ENCODE measurements around the gene PHF8.

Gene PHF8

DNA sequence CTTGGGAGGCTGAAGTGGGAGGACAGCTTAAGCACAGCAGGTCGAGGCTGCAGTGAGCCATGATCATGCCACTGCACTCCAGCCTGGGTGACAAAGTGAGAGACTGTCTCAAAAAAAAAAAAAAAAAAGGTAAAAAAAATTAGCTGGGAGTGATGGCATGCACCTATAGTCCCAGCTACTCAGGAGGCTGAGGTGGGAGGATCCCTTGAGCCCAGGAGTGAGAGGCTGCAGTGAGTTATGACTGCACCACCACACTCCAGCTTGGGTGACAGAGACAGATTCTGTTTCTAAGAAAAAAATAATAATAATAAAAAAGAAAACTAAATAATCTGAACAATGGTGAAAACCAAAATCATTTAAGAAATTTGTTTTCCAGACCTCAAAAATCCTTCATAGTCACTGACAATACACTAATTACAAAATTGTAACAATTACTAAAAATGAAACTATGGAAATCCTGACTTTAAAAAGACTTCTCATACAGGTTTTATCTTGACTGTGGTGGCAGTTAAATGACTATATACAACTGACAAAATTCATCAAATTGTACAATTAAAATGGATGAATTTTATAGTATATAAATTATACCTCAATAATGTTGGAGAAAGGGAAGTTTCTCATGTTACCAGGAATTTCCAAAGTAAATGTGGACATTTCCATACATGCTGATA is 31.3 kb downstream of the PHF8 start:
- no peak for DNase-seq

DNA sequence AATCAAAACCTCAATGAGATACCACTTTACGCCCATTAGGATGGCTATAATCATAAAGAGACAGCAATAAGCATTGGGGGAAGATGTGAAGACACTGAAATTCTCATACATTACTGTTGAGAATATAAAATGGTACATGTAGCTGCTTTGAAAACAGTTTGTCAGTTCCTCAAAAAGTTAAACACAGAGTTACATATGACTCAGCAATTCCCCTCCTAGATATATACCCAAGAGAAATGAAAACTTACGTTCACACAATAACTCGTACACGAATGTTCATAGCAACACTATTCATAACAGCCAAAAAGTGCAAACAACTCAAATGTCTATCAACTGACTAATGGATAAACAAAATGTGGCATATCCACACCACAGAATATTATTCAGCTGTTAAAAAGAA is 36.6 kb downstream of the PHF8 start:
- no peak for DNase-seq

DNA sequence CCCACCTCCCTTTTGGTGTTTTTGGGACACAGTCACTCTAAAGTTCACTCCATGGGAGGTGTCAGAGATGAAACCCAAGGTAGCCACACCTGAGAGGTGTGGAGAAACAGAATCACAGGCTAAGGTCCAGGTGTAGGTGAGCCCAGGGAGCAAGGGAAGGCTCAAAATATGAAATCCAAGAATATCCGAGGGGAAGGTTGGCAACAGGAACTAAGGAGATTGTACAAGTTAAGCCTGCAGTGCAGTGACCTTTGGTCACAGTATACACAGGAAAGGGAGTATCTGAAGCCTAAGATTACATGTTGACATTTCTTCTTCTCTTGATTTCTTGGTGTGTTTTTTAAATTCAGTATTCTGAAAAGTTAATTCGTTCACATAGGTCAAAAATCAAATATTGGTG is 46.5 kb downstream of the PHF8 start:
- no peak for DNase-seq

DNA sequence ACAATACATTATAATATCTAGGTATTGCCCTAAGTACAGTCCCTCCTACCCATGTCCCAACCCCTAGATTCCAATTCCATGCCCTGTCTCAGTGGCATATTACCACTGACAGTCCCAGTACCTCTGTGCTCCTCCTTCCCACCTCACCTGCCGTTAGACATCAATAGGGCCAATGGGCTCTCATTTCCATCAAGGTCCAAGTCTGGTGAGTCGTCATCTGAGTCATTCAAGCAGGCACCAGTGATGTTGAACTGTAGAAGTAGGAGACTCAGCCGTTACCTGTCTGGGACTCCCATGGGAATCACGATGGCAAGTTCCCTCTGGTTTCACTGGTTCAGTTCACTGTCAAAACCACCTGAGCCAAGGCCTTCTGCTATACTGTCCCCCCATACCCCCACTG is 51.7 kb downstream of the PHF8 start:
- DNase-seq = no peak

DNA sequence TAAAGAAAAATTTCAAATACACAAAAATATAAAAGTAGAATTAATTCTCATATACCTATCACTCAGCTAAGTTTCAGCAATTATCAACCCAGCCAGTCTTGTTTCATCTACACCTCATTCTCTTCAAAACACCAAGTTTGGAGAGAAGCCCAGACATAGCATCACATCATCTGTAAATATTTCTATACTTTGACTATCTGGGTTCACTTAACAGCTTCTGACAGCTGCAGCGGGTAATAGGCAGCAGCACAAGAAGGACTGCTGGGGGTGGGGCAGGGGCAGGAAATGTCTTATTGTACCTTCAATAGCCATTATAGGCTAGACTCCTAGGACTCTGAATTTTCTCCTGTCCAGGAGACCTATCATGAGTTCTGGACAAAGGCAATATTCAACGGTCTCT is 54.1 kb downstream of the PHF8 start:
- no peak for DNase-seq

DNA sequence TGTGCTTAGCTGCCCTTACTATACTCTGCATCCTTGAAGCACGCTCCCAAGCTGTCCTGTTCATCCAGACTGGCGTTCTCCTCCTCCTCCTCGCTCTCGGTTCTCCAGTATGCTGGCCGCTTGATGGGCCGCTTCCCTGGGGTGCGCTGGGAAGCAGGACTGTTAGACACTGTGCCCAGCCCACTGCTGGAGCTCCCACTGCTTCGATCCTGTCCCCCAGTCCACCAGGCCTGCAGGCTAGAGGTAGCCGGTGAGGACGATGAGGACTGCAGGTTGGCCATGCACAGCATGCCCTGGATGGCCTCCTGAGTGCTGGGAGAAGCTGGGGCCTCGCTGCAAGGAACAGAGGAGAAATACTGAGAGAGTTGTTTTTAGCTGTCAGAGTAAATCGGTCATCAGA is 59.4 kb downstream of the PHF8 start:
- DNase-seq = no peak

DNA sequence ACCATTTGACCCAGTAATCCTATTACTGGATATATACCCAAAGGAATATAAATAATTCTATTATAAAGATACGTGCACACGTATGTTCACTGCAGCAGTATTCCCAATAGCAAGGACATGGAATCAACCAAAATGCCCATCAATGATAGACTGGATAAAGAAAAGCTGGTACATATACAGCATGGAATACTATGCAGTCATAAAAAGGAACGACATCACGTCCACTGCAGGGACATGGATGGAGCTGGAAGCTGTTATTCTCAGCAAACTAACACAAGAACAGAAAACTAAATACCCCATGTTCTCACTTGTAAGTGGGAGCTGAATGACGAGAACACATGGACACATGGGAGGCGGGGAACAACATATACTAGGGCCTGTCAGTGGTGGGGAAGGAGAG is 69.7 kb downstream of the PHF8 start:
- no peak for DNase-seq

DNA sequence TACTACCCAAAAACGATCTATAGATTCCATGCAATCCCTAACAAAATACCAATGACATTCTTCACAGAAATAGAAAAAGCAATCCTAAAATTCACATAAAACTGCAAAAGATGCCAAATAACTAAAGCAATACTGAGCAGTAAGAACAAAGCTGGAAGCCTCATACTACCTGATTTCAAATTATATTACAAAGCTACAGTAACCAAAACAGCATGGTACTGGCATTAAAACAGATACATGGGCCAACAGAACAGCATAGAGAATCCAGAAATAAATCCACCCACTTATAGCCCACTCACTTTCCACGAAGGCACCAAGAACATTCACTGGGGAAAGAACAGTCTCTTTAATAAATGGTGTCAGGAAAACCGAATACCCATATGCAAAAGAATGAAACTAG is 74.7 kb downstream of the PHF8 start:
- no peak for DNase-seq

DNA sequence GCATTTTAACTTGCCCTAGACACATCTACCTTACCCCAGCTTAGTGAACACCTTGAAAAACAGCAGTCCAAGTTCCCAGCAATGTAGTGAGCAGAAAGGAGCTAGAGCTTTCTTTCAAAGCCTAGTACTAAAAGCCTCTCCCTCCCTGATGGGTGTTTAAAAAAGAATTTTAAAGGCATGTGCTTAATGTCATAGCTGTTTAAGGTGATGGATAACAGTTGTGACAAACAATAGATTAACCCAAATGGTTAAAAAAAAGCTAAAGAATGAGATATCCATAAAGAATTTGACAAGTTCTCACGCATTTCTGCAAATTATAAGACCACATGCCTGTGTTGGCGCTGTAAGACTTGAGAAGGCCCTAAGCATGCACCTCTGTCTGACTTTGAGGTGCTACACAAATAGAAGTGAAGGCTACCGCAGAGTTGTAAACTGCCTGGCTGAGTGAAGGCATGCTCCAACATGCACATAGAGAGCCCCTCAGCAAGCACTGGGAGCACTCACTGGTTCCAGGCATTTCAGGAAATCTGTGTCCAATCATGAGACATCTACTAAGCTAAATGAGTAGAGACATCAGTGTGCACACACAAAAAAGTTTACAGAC is 94.0 kb downstream of the PHF8 start:
- DNase-seq = no peak

DNA sequence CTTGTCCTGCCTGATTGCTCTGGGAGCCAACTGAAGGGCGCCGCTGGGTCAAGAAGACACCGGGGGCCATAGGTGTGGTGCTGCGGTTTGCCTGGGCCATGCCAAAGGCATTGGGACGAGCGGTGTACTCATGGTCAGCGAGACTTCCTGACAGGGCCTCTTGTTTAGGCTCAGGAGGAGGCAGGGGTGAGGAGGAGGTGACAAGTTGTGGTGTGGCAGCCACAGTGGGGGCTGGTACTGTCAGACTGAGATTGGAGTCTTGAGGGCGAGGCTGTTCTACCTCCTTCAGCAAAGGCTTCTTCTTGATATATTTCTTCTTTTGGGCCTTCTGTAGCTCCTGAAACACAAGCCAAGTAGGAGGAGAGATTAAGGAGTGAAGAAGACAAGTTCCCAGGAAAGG is 104.1 kb downstream of the PHF8 start:
- DNase-seq = no peak

DNA sequence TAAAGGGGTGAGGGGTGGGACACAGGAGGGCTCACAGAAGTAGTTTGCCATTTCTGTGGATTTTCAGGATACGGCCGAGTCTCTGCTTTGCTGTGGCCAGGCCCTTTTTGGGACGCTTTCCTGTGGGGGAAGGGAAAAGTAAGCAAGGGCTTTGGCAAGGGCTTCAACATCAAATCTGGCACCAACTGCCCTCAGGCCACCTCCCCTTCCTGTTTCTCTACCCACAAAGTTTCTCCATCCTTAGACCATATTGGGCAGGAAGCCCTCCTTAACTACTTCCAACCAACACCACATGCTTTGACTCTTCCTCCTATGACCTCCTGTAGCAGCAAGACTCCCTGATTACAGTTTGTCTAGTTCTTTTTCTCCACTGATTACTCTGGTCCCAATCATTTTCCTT is 105.1 kb downstream of the PHF8 start:
- no peak for DNase-seq

DNA sequence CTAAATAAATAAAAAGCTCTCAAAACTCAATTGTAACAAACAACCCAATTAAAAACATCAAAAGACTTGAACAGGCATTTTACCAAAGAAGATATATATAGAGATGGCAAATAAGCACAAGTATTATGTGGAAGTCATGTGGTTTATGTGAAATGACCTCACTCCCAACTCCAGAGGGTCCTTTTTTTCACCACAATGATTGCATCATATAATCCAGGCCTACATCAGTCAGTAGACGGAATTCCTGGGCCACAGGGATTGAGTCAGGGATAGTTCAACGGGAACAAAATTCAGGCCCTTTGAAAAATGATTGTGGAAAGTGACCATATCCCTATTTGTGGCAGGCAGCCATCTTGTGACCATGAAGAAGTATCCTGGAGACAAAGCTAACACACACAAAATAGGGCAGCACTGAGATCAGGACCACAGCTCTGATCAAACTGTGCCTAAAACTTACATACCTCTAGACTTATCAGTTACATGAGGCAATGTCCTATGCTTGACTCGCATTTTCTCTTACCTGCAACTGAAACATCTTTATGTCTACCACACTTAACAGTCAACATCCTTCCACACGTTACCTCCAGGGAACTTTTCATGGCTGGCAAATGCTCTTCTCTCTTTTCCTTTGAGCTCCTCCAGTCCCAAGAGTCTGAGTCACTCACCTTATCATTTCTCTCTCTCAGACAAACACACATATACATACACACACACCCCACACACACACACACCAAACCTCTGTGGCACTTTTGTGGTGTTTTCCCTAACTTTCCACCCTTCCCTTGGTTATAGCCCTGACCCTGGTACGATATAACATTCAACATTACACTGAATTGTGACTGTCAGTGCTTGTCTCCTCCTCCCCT is 113.5 kb downstream of the PHF8 start:
- no peak for DNase-seq

DNA sequence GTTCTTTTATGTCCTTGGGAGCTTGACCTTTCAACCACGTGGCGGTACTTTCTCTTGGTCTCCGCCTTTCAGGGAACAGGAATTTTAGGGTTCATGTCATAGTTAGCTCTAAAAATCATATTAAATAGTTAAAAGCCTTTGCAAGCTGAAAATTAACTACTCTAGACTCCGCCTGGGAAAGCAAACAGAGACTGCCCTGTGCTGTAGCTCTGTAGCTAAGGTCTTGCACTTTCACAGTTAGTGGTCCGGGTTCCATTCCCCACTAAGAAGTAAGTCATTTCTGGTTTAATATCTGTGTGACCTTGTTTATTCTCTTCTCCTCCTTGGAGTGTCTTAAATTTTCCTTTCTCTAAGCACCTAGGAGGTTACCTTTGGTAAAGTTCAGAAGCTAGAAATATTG is 118.2 kb downstream of the PHF8 start:
- DNase-seq = no peak

DNA sequence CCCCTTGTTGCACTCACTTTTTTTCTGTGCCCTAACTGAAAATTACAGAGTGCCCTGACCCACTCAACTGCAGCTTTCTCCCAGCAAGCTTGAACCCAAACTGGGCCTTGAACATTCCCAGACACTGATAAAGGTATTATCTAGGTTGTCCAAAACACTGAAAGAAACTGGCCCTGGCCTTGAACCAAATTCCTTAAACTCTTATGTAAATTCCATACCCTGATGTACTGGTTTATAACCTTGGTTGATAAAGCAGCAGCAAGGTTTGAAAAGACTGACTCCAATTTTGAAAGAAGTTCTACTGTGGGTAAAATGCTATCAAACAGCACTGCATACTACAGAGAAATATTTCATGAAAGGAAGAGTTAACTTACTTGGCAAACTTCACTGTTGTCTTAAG is 125.6 kb downstream of the PHF8 start:
- DNase-seq = no peak

DNA sequence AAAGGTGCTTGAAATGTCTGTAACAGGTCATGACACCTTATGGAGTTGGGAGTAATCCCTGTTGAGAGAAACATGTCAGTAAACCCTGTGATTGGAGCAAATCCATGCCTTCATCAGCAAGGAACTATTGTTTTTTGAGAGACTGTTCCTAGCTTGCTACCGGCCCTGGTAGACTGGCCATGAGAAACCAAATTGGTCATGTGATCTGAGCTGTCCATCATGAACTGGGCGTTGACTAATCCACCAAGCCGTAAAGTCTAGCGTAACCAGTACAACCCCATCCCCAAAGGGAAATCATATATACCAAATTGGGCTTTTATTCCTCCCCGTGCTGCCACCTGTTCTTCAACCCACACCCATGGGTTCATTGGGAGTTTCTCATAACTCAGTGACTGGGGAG is 143.7 kb downstream of the PHF8 start:
- no peak for DNase-seq

DNA sequence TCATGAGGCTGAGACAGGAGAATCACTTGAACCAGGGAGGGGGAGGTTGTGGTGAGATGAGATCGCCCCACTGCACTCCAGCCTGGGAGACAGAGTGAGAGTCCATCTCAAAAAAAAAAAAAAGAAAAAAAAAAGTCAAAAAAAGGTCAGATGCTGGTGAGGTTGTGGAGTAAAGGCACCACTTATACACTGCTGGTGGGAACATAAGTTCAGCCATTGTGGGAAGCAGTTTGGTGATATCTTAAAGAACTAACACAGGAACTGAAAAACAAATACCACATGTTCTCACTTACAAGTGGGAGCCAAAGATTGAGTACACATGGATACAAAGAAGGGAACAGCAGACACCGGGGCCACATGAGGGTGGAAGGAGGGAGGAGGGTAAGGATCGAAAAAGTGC is 149.0 kb downstream of the PHF8 start:
- no peak for DNase-seq
